HG02943 (cell line): ENCODE data around the gene LMX1A.

Experiments used
- ATAC-seq: cut with Tn5 transposase; IDR thresholded peaks from one replicate; pipeline ENCODE4 v1.9.1; 2021; ENCODE audit warnings: mild to moderate bottlenecking, low read depth, moderate library complexity; ENCODE audit not compliant: unreplicated experiment

LMX1A gene

DNA sequence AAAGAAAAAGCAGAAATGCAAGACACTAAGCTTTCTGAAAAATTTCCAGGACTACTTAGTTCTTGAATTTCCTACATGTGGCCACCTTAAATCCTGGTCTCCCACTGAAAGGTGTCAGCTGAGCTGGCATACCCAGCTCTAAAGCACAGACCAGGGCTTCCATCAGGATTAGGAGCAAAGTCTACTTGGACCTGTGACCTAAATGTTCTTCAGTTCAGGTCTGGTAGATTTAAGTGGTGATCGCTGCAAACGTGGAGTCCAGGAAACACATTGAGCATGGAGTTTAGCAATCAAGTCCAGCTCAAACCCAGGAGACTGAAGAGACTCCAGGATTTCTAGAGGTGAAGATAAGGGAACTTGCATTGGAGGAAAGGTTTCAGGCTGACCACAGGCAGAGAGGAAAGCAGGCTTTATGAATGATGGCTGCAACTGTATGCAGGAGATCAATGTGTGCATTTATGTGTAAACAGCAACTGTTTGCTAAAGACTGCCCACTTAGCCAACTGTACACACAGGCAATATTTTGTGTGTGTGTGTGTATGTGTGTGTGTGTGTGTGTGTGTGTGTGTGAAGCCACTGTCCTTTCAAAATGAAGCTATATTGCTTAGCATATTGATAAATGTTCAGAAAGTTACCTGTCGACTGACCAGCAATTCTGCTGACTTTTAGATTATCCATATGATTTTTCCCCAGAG, 75.2 kb downstream of the LMX1A start:
- no peak for ATAC-seq

- no peak for ATAC-seq
These were observed 76.6 kb downstream of the LMX1A start for GRCh38 chr1:165279882-165280281.

DNA sequence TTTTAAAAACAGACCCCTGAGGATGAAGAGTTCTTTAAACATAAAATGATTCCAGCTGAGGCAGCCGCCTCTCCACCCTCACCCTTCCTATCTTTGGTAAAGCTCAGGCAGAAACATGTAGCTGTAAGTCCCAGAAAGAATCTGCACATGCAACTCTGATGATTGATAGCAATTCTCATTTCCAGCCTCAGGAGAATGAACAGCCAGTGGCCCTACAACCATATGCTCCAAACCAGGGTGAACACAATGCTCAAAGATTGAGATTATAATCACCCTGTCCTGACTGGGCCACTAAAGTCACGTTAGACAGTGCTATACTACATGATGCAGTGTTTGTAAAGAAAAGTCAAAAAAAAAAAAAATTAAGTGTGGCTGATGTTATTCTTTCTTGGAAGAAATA, 80.2 kb downstream of the LMX1A start:
- ATAC-seq, result no peak

GRCh38 chr1:165265196-165265838, 91.2 kb downstream of the LMX1A start:
- ATAC-seq, result no peak

DNA sequence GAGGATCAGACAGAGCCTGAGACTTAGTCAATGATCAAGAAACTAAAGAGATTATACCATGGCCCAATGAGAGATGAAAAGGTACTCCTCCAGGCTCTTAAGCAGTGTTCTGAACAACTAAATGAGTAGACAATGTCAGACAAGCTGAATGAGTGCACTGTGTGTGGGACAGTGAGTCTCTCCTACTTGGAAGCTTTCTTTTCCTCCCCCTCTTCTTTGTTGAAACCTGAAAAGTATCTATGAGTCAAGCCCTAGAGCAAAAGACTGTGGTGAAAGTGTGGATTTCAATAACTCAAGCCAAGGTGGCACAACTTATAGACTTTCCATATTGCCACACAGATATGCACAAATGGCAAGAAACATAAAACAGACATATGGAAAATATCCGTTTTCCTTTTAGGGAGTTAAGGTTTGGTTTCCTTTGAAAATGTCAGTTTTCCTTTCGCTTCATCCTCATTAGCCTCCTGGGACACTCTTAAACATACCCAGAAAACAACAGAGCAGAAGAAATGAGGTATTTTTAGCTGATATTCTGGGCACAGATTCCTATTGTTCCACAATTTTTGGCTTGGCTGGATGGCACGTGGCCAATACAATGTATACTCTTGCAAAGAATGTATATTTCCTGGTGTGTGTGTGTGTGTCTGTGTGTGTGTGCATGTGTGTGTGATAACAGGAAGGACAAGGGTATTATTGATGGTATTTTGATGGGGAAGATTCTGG, 96.6 kb downstream of the LMX1A start:
- ATAC-seq, result no peak

GRCh38 chr1:165259236-165259635, 97.3 kb downstream of the LMX1A start:
- no peak for ATAC-seq

DNA sequence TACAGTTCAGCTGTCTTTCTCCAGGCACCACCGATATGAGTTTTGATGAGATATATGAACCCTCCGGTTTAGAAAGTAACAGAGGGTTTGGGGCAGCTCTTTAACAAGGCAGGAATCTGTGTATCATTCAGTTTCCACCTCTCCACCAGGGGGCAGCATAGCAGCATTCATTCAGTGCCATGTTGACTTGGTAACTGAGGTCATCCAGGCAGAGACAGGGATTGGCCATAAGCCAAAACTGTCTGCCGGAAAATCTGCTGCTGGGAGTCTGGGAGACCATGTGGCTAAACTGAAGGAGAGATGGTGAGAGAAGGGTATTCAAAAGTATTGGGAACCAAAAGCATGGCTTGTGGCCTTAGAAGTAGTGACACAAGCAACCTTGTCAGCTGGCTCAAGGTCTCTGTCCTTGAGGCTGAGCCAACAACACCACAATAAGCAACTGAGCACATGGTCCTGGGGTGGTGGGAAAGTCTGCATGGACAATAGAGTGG, 98.5 kb downstream of the LMX1A start:
- no peak for ATAC-seq

DNA sequence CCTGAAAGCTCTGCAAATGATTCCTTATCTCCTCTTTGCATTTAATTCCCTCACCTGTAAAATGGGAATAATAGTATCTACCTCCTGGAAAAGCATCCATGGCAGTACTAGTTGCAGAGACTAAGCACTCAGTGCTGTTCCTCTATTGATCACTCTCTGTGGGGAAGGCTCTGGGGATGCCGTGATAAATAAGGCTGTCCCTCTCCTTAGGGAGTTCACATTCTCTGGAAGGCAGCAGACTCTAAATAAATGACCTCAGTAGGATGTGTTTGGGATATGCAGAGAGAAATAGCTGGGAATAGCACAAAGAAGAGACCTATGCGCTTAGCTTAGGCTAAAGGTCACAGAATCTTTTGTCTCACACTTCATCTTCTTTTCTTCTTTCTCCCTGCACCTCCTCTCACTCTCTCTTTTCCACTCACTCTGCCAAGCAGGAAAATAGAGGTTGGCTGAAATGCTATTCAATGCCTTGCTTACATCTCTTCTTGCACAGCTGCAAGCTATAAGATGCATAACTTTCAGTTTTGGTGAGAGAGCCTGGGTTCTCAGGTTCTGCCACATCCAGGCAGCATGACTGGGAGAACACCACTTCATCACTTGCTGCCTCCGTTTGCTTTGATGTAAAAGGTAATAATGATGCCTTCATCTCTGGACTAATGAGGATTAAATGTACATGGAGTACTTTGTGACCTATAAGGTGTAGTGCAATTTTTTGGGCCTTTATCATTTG, 101.5 kb downstream of the LMX1A start:
- ATAC-seq, result no peak

- ATAC-seq, result no peak
These were observed 102.1 kb downstream of the LMX1A start for GRCh38 chr1:165254376-165254775.

DNA sequence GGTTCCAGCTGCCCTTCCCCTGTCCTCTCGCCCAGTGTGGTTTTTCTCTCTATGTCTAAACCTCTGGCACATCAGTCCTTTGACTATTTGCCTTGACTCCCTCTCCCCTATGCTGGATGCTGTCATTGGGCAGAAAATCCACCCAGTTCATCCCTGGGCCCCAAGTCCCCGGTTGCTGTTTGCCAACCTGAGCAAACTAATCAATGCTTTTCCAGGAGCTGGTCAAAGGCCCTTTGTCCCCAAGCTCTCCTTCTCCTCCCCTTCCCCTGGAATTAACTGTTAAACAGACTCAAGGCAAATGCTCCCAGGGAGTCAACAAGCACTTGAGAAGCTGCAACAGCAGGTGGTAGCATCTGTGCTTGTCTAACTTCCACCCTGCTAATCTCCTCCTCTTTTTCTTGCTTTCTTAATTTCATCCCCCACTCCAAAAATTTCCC, 102.7 kb downstream of the LMX1A start:
- ATAC-seq, result no peak

GRCh38 chr1:165248969-165249571, 107.4 kb downstream of the LMX1A start:
- ATAC-seq, result no peak

- no peak for ATAC-seq
These were observed 114.6 kb downstream of the LMX1A start for GRCh38 chr1:165241952-165242351.

DNA sequence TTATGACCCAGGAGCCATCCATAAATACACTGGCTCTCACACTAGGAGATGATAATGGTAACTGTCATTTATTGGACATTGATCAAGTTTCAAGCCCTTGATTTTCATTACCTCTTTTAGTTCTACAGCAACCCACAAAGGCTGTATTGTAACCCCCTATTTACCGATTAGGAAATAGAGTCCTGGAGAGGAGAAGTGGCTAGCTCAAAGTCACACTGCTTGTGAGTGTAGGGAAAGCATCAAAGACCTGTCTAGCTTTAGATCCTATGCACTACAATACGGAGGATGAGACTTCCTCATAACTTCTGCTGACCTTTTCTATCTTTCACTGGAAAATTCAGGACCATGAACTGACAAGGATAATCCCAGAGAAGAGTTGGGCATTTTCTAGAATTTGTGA, 115.2 kb downstream of the LMX1A start:
- ATAC-seq, result no peak

DNA sequence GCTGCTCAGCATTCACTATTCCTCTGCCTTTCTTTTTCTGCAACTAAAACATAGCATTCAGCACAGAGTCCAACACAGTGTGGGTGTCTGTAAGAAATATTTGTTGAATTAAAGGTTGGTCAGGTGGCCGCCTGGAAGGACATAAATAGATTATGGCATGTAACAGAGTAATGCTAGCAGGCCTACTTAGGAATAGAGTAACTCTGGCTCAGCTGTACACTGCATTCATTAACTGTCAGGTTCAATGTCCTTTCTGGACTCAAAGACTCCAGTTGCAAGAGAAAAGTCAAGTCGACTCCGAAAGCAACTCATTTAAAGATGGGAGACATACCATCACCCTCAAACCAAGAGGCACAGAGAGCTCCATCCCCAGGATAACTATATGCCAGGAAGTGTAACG, 116.0 kb downstream of the LMX1A start:
- ATAC-seq, result no peak

GRCh38 chr1:165239873-165240272, 116.6 kb downstream of the LMX1A start:
- no peak for ATAC-seq

DNA sequence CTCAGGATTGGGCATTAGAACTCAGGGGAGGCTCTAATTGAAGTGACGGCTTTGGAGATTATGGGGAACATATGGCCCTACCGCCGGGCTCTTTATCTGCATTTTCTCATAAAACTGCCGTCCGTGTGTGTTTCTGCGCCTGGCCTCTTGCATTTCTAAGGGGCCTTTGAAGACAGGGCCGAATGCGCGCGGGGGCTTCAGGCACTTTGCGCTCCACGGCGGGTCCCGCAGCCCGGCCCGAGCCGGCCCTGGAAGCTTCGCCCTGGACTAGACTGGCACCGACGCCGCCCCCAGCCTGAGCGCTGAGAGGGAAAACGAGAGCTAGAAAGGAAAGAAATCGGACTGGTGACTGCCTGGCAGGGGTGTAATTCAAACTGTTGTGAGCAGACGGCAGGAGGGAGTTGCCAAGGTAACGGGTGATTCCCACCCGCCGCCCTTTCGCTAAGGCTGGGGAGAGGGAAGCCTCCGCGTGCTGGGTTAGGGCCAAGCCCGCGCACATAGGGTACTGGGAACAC, 120.7 kb downstream of the LMX1A start:
- no peak for ATAC-seq

- no peak for ATAC-seq
These were observed 121.2 kb downstream of the LMX1A start for GRCh38 chr1:165235155-165235776.

GRCh38 chr1:165234149-165234548, 122.4 kb downstream of the LMX1A start:
- no peak for ATAC-seq

DNA sequence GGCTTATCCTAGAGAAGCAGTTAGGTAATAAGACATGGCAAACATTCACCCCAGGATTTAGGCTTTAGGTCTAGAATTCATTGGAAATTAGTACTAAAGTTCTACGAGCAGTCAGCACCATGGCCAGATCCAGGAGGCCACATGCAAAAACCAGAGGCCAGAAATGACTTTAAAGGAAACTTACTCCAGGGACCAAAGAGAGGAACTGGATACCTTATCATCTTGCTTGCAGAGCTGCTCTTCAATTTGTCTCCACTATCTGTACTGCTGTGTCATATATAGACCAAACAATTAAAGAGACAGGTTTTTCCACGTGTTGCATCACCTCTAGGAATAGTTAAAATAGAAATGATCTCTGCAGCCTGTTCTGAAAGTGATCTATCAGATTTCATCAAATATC, 127.8 kb downstream of the LMX1A start:
- ATAC-seq, result no peak
